Kidney glomerular epithelial cell (primary cell): ENCODE measurements around the gene SH3GL1.
A peak's percentile ranks its signal among the peaks of the same experiment; 100 is the strongest.
"Not testable (repeated sequence)": the region's sequence is repeated elsewhere in the genome, so short reads cannot be mapped to it uniquely, and the experiment has no call there.

Source experiments
- DNase-seq: peaks from one replicate; lab custom pipeline; 2025; lab: John Stamatoyannopoulos, UW

The SH3GL1 gene

DNA sequence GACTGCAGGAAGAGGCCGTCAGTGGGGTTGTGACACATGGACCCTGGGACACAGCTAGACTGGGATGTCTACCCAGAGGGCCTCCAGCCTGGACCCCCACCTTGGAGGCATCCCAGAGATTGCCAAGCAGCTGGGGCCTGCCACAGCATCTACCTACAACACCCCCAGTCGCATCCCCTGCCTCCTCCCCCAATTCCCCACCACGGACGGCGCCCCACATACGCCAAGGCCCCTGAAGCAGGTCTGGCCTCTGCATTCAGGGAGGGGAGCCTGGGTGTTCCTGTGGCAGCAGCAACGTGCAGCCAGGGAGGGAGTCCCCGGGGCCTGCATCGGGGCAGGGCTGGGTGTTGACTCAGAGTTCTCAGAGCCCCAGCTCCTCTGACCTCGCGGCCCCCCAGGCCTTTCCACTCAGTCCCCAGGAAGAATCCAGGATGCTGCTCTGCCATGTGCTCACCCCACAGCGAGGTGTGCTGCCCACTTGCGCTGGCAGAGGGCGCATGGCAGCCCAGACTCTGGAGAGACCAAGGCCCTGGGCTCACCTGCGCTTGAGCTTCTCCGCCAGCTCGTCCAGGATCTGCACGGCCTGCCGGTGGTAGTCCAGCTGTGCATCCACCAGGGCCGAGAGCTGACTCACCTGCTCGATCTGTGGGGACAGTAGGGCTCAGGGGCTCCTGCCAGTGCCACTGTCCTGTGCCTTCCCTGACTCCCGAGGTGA is 37.4 kb downstream of the SH3GL1 start:
- no peak for DNase-seq

- DNase-seq, result no peak
Measured at GRCh38 chr19:4362101-4362828, 38.1 kb downstream of the SH3GL1 start.

DNA sequence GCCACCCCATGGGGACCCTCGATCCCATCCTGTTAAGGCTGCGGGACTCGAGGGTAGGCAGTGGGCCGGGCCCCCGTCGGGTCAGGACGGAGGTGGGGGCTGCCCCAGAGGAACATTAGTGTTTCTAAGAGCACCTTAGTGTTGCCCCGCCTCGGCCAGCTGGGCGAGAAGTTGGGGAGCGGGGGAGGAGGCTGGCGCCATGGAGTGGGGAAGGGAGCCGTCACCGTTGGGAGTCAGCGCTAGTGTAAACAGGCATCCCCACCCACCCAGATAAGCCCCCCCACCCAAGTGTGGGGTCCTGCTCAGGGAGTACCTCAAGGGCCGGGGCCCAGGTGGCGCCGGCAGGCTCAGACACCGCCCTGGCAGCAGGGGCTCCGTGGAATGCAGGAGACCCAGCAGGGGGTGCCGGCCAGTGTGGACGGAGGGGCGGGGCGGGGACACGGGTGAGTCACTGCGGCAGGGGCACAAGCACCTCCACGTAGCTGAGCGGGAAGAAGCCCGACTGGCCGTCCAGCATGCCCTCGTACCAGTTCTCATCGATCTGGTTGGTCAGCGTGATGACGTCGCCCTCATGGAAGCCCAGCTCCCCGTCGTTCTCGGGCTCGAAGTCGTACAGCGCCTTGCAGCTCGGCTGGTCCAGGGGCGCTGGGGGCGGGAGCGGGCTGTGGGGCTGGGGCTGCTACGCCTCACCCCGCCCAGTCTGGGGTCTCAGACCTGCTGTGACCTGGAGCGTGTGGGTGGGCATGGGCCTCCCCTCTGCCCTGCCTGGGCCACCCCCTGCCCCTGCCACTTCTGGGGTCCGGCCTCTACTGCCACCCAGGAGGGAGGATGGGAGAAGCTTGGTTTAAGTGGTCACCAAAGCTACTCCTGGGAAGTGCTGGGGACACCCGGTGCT is 38.9 kb downstream of the SH3GL1 start:
- DNase-seq, result no peak

GRCh38 chr19:4360641-4361151 is 39.7 kb downstream of the SH3GL1 start:
- no peak for DNase-seq

GRCh38 chr19:4360081-4360569 is 40.2 kb downstream of the SH3GL1 start:
- no peak for DNase-seq

GRCh38 chr19:4359627-4360000 is 40.7 kb downstream of the SH3GL1 start:
- no peak for DNase-seq

DNA sequence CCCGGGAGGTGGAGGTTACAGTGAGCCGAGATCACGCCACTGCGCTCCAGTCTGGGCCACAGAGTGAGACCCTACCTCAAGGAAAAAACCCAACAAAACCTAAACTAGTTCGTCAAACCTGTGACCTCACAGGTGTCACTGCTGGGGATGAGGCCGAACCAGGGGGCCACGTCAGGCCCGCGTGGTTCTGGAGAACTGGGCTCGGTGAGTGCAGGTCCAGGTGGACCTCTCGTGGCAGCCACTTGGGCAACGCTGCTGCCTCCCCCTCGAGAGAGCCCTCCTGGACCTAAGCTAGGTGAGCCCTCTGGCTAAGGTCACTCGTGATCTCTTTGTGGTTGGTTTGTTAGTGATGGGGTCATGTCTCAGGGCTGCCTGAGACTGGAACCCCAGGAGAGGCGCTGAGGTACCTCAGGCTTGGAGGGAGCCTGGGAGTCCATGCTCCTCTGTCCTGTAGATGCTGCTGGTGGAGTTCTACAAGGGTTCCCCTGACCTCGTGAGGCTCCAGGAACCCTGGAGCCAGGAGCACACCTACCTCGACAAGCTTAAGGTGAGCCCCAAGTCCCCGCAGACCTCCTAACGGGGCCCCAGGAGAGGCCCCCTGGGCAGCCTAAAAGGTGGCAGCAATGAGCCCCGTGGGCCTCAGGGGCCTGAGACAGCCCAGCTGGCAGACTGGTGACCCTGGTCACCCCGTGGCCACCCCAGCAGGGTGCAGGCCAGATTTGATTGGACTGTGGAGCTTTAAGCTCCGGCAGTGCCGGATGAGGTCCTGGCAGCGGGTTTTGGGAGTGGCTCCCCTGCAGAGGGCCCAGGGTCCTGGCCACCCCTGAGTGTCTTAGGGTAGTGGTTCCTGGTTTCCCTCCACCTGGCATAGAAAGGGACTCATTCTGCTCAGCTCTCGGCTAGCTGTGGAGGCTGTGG is 41.4 kb downstream of the SH3GL1 start:
- DNase-seq, result no peak

GRCh38 chr19:4357921-4358326 is 42.4 kb downstream of the SH3GL1 start:
- DNase-seq, result no peak

- DNase-seq, result no peak
Measured at GRCh38 chr19:4357095-4357797, 43.1 kb downstream of the SH3GL1 start.

GRCh38 chr19:4354897-4355296 is 45.5 kb downstream of the SH3GL1 start:
- no peak for DNase-seq

DNA sequence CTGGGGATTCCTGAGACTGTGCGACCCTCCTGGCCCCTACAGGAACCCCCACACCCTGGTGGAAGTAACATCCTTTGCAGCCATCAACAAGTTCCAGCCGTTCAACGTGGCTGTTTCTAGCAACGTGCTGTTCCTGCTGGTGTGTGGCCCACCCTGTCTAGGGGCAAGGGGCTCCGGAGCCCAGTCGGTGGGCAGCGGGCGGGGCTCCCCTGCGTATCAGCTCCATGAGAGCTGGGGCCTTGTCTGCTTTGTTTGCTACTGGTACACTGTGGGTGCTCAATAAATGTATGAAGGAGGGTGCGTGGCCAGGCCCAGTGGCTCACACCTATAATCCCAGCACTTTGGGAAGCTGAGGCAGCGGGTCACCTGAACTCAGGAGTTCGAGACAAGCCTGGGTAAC is 46.1 kb downstream of the SH3GL1 start:
- DNase-seq, result no peak

- peak; percentile 29 for DNase-seq
Measured at GRCh38 chr19:4352701-4353121, 47.6 kb downstream of the SH3GL1 start.

DNA sequence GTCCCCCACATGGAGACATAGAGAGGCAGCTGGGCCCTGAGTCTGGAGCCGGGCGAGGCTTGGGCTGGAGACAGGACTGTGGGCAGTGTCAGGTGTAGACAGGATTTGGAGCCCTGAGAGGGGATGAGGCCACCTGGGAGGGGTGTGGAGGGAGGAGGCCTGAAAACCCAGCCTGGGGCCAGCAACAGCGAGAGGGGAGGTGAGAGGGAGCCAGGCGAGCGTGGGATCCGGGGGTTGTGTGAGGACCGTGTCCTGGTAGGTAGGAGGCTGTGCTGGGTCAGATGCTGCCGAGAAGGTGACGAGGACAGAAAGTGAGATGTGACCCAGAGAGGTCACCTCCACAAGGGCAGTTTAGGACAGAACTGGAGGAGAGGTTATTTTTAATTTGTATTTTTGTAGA is 49.6 kb downstream of the SH3GL1 start:
- DNase-seq, result no peak

DNA sequence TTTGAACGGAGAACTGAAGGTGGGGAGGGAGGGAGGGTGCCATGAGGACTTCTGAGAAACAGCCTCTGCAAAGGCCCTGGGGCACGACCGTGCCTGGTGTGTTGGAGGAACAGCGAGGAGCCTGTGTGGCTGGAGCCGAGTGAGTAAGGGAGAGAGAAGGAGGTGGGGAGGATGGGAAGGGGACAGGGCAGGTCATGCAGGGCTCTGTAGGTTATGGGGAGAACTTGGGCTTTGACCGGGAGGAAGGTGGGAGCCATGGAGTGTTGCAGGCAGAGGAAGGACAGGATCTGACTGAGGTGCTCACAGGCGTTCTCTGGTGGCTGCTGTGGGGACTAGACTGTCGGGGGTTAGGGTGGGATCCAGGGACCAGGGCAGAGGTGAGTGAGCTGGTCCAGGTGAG is 50.2 kb downstream of the SH3GL1 start:
- DNase-seq, result no peak

DNA sequence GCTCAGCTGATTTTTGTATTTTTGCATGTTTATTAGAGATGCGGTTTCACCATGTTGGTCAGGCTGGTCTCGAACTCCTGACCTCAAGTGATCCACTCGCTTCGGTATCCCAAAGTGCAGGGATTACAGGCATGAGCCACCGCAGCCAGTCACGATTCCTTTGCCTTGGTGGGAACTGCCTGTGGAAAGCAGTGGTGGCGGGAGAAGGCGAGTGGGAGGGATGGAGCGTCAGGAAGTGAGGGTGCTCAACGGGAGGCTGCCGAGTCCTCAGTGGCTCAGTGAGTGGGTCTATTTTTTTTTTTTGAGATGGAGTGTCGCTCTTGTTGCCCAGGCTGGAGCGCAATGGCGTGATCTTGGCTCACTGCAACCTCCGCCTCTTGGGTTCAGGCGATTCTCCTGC is 51.1 kb downstream of the SH3GL1 start:
- not testable (repeated sequence) for DNase-seq

GRCh38 chr19:4347521-4347920 is 52.8 kb downstream of the SH3GL1 start:
- DNase-seq, result no peak

DNA sequence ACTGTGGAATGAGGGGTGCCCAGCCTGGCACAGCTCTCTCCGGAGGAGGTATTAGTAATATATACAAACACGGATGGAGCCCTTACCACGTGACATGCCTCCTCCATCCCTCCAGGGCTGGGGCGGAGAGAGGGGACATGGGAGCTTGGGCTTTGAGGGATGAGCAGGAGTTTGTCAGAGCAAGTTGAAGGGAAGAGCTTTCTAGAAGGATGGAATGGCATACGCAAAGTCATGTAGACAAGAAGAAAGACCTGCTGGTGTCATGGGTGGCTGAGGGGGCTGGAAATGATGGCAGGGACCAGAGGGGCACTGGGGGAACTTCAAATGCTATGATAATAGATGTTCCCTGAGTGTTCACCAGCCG is 54.3 kb downstream of the SH3GL1 start:
- no peak for DNase-seq

- DNase-seq, result no peak
Measured at GRCh38 chr19:4345342-4346019, 54.9 kb downstream of the SH3GL1 start.

- peak; percentile 70 for DNase-seq
Measured at GRCh38 chr19:4343370-4344307, 56.7 kb downstream of the SH3GL1 start, which contains the start of gene MPND. Gene MPND (plus strand): TSS chr19:4343562. CDS start chr19:4343594, 32 bp downstream.
